SK-N-SH (cell line): Measurements from ENCODE around the gene FCER1G. TPM values are rescaled to one million over a fixed set of nuclear protein-coding genes. Genes with fewer than 3 reads are reported as not detected.

ENCODE experiments used
- CTCF ChIA-PET: fragments of 300-600, 350-600 bp; formaldehyde crosslinking; extraction: SDS; loops from one replicate; lab custom pipeline; 2021; lab: Yijun Ruan, JAX
- POLR2A ChIA-PET: fragments of 350-600 bp; sonication (Branson Sonifier 250); formaldehyde crosslinking; extraction: SDS; loops from one replicate; lab custom pipeline; 2020; ENCODE audit warnings: antibody characterized with exemption, inconsistent platforms; lab: Yijun Ruan, JAX
- DNase-seq: peaks from one replicate; pipeline ENCODE4 v3.0.0; 2012
- H2AFZ ChIP-seq: fragments of 200-600 bp; sonication (generic); 2 replicates; pipeline ENCODE4 v1.8.1; 2016; ENCODE audit warnings: antibody characterized with exemption, mild to moderate bottlenecking, low read depth
- H3F3A ChIP-seq: fragments of 200-600 bp; sonication (generic); replicated peaks from 2 replicates; pipeline ENCODE3; 2016; ENCODE audit warnings: antibody characterized with exemption, mild to moderate bottlenecking; ENCODE audit not compliant: insufficient read depth
- H3K27ac ChIP-seq, 2 experiments: fragments of 200-500 bp in 1 of 2; fragments of 200-600 bp in 1 of 2; sonication (Bioruptor generic) in 1 of 2; sonication (generic), shearing (Covaris generic) in 1 of 2; 2 replicates each; pipeline versions ENCODE4 v1.5.1 to v1.6.1; 2014 to 2016; ENCODE audit warnings: low read depth in 2 of 2, inconsistent platforms in 1 of 2, low read length in 1 of 2, mild to moderate bottlenecking in 1 of 2, mixed read lengths in 1 of 2
- H3K27me3 ChIP-seq: fragments of 200-600 bp; sonication (generic), shearing (Covaris generic); 2 replicates; pipeline ENCODE4 v1.6.1; 2016; ENCODE audit warnings: mixed run types; ENCODE audit not compliant: insufficient read depth
- H3K36me3 ChIP-seq, 2 experiments: fragments of 200-500 bp in 1 of 2; fragments of 200-600 bp in 1 of 2; sonication (Bioruptor generic) in 1 of 2; sonication (generic) in 1 of 2; replicated peaks in 1 of 2; 2 replicates each; pipeline versions ENCODE3 to v1.5.1; 2014 to 2016; ENCODE audit warnings: low read length in 1 of 2, mild to moderate bottlenecking in 1 of 2; ENCODE audit not compliant: insufficient read depth in 2 of 2, control insufficient read depth in 1 of 2
- H3K4me1 ChIP-seq, 2 experiments: fragments of 200-500 bp in 1 of 2; fragments of 200-600 bp in 1 of 2; sonication (Bioruptor generic) in 1 of 2; sonication (generic), shearing (Covaris generic) in 1 of 2; 2 replicates each; pipeline versions ENCODE4 v1.5.1 to v1.6.1; 2014 to 2016; ENCODE audit warnings: low read depth in 1 of 2, low read length in 1 of 2, mixed run types in 1 of 2; ENCODE audit not compliant: insufficient read depth in 2 of 2, control insufficient read depth in 1 of 2
- H3K4me2 ChIP-seq: fragments of 200-600 bp; sonication (generic), shearing (Covaris generic); 2 replicates; pipeline ENCODE4 v1.6.1; 2017; ENCODE audit warnings: mixed run types
- H3K4me3 ChIP-seq, 2 experiments: fragments of 200-500 bp in 1 of 2; fragments of 200-600 bp in 1 of 2; sonication (Bioruptor generic) in 1 of 2; sonication (generic), shearing (Covaris generic) in 1 of 2; 2 replicates each; pipeline versions ENCODE4 v1.5.1 to v1.8.1; 2014 to 2016; ENCODE audit warnings: low read depth in 2 of 2, inconsistent platforms in 1 of 2, low read length in 1 of 2, mild to moderate bottlenecking in 1 of 2, mixed read lengths in 1 of 2, moderate library complexity in 1 of 2
- H3K79me2 ChIP-seq: fragments of 200-600 bp; sonication (generic); 2 replicates; pipeline ENCODE4 v1.8.1; 2017; ENCODE audit warnings: mild to moderate bottlenecking; ENCODE audit not compliant: insufficient read depth
- H3K9ac ChIP-seq: fragments of 200-600 bp; sonication (generic); 2 replicates; pipeline ENCODE4 v1.6.1; 2017; ENCODE audit warnings: mixed run types
- H3K9me2 ChIP-seq: fragments of 200-600 bp; sonication (generic); 2 replicates; pipeline ENCODE4 v1.6.1; 2017; ENCODE audit warnings: mixed run types
- H3K9me3 ChIP-seq: fragments of 200-600 bp; sonication (generic); 2 replicates; pipeline ENCODE4 v1.6.1; 2017; ENCODE audit warnings: mixed run types, mild to moderate bottlenecking, moderate library complexity
- H4K20me1 ChIP-seq: fragments of 200-600 bp; sonication (generic); 2 replicates; pipeline ENCODE4 v1.6.1; 2017; ENCODE audit warnings: mild to moderate bottlenecking, mixed run types; ENCODE audit not compliant: insufficient read depth
- CHD2 ChIP-seq: fragments of 150-350 bp; IDR thresholded peaks from 2 replicates; pipeline ENCODE4 v1.6.1; 2018; ENCODE audit warnings: low read length; ENCODE audit not compliant: partially characterized antibody
- FOXM1 ChIP-seq: IDR thresholded peaks from 2 replicates; pipeline ENCODE4 v1.4.0; 2012; ENCODE audit warnings: low read depth, mild to moderate bottlenecking
- MEF2A ChIP-seq: IDR thresholded peaks from 2 replicates; pipeline ENCODE4 v1.4.0; 2012; ENCODE audit warnings: low read depth, borderline replicate concordance
- RAD21 ChIP-seq: IDR thresholded peaks from 2 replicates; pipeline ENCODE4 v1.6.1; 2012; ENCODE audit warnings: mild to moderate bottlenecking, low read length
- SMC3 ChIP-seq: IDR thresholded peaks from 2 replicates; pipeline ENCODE4 v1.6.1; 2012; ENCODE audit warnings: low read depth, low read length, improper control_type of control experiment
- YY1 ChIP-seq: IDR thresholded peaks from 2 replicates; pipeline ENCODE4 v1.4.0; 2012; ENCODE audit warnings: low read depth, mild to moderate bottlenecking
- whole genome bisulfite sequencing: methylation state at CpG from one replicate; pipeline ENCODE4 v1.1.6; 2017; ENCODE audit warnings: low lambda C conversion rate; 5-methylcytosine and 5-hydroxymethylcytosine counted together
- polyA plus RNA-seq, 3 experiments: library from polyadenylated mRNA; depleted of rRNA; stranded (reverse); fragments of >200 nt; gene quantifications; 2 replicates each; pipeline ENCODE4 v1.2.3, GENCODE V29; 2012
- TF ChIP-seq, protein P1 (sequence below): IDR thresholded peaks from 2 replicates; pipeline ENCODE4 v1.4.0; 2012; ENCODE audit warnings: low read depth, borderline replicate concordance
- TF ChIP-seq, protein P2 (sequence below): fragments of 200-600 bp; sonication (generic); IDR thresholded peaks from 2 replicates; pipeline ENCODE4 v1.6.1; 2017; ENCODE audit warnings: antibody characterized with exemption, mild to moderate bottlenecking, moderate library complexity

The FCER1G gene
- polyA plus RNA-seq, 1 of the 3 experiments (the other 2 are of a cell fraction) = 0.61 TPM

DNA sequence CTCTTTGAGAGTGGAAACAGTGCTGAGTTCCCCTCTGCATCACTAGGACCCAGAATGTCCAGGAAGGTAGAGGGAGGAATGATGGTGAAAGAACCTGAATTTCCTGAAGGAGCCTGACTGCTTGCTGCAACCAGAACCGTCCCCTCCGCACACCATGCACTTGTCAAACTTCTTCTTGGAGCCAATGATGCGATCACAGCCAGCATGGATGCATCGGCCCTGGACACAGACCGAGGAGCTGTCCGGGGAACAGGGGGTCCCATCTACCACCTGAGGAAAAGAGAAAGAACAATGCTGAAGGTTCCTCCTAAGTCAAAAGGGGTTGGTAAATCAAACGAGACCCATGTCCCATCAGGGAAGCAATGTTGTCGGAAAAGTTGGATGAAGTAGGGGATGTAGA, 23.1 kb upstream of the FCER1G start (continued):
- no peak for TF ChIP-seq FOXM1
- no peak for TF ChIP-seq SMC3
- no peak for TF ChIP-seq CHD2
- TF ChIP-seq YY1 = no peak
- TF ChIP-seq, protein P1, sequence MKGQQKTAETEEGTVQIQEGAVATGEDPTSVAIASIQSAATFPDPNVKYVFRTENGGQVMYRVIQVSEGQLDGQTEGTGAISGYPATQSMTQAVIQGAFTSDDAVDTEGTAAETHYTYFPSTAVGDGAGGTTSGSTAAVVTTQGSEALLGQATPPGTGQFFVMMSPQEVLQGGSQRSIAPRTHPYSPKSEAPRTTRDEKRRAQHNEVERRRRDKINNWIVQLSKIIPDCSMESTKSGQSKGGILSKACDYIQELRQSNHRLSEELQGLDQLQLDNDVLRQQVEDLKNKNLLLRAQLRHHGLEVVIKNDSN = no peak

DNA sequence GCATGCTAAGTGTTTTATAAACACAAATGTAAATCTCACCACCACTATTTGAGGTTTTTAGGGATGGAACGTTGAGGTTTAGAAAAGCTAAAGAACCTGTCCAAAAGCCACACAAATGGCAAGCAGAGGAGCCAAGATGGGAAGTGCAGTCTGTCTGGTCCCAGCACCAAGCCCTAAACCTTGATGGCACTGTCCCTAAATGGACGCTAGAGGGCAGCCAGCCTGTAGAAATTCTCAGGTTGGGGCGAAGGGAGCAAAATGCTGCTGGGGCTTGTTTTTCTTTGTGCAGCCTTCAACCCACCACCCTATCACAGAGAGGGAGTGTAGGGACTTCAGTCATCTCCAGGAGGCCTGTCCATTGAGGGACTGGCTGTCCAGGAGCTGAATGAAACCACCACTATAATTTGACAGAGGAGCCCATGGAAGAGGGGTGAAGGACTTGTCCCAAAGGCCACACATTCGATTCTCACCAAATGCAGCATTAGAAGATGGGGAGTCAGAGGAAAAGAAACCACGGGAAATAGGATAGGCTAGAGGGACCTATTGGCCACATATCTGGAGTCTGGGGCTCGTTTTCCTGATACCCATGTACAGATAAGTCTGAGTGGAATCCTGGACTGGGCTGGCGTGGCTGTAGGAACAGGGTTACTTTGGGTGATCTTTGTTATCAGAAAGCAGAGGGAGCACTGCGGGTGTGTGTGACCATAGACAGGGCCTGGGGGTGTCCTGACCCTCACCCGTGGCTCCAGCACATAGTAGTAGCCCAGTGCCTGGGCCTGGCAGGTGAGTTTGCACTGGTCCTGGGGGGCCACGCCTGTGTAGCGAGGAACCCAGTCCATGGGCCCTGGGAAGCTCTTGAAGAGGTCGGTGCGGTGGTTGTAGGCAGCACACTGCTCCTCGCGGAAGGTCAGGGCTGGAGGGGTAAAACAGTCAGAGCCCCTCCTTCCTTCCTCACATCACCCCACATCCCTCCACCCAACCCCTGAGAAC, 22.3 kb upstream of the FCER1G start:
- H2AFZ ChIP-seq = peak overlapping the region; percentile 80
- WGBS = 29% methylated on average over 8 of the region's 15 CpGs
- POLR2A ChIA-PET = interaction anchor here (1.1 to 1.4 kb wide), 2 partner anchors 9 to 33 kb away, joined by 3 read pairs; partner anchors contain the start of genes NDUFS2 and TOMM40L

More for the DNA sequence above, 22.3 kb upstream of the FCER1G start:
- peak; percentile 89 for DNase-seq
- H3K9ac ChIP-seq = no peak overlapping the region
- CTCF ChIA-PET = interaction anchor here (0.6 to 7.0 kb wide), 28 partner anchors 11 to 194 kb away, joined by 3 to 65 read pairs (median 6); partner anchors contain the start of genes APOA2, CFAP126, FCER1G and NDUFS2
- peaks cover 0 to 19% of the 10 kb centered on the region in 2 experiments for H3K36me3 ChIP-seq
- no peak overlapping the region for H3K4me3 ChIP-seq
- no peak overlapping the region for H3K4me2 ChIP-seq
- H4K20me1 ChIP-seq = no peaks in the 10 kb centered on the region
- no peaks in the 10 kb centered on the region for H3K9me3 ChIP-seq
- H3K79me2 ChIP-seq = no peaks in the 10 kb centered on the region
- H3K9me2 ChIP-seq = no peaks in the 10 kb centered on the region
- no peaks in the 10 kb centered on the region for H3K27me3 ChIP-seq
- TF ChIP-seq CHD2 (peak; percentile 37), SMC3 (peak; percentile 87), RAD21 (peak; percentile 85), MEF2A (no peak)
- TF ChIP-seq, protein P2, sequence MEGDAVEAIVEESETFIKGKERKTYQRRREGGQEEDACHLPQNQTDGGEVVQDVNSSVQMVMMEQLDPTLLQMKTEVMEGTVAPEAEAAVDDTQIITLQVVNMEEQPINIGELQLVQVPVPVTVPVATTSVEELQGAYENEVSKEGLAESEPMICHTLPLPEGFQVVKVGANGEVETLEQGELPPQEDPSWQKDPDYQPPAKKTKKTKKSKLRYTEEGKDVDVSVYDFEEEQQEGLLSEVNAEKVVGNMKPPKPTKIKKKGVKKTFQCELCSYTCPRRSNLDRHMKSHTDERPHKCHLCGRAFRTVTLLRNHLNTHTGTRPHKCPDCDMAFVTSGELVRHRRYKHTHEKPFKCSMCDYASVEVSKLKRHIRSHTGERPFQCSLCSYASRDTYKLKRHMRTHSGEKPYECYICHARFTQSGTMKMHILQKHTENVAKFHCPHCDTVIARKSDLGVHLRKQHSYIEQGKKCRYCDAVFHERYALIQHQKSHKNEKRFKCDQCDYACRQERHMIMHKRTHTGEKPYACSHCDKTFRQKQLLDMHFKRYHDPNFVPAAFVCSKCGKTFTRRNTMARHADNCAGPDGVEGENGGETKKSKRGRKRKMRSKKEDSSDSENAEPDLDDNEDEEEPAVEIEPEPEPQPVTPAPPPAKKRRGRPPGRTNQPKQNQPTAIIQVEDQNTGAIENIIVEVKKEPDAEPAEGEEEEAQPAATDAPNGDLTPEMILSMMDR = peak; percentile 86
- peak overlapping the region in 1 of 2 experiments; percentile 48; a peak in 2 of 4 replicates for H3K27ac ChIP-seq
- H3F3A ChIP-seq = no peaks in the 10 kb centered on the region
- H3K4me1 ChIP-seq = peaks cover 11 to 35% of the 10 kb centered on the region in 2 experiments; a peak in 3 of 4 replicates
